ENCODE data around the gene UST. TPM values are rescaled to one million over a fixed set of nuclear protein-coding genes. Genes with fewer than 3 reads are reported as not detected.
"Not testable (repeated sequence)": the region's sequence is repeated elsewhere in the genome, so short reads cannot be mapped to it uniquely, and the experiment has no call there.

Gene UST
- total RNA-seq, 2 donors from 2014 or later: 24.2 to 30.8 TPM

DNA sequence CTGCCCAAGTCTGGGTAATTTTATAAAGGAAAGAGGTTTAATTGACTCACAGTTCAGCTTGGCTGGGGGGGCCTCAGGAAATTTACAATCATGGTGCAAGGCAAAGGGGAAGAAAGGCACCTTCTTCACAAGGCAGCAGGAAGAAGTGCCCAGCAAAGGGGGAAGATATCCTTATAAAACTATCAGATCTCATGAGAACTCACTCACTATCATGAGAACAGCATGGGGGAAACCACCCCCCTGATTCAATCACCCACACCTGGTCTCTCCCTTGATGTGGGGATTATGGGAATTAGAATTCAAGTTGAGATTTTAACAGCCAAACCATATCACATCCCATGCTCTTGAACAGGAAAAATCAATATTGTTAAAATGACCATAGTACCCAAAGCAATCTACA, 355.5 kb downstream of the UST start:
- Histone ChIP-seq H3K9me3 (peaks cover 6% of the 10 kb centered on the region), H3K4me3 (no peak overlapping the region), H3K36me3 (no peaks in the 10 kb centered on the region), H3K4me1 (ENCODE audit: control insufficient read depth in 1 of 2, low read depth in 2 of 2) (no peaks in the 10 kb centered on the region), H3K27ac (no peak overlapping the region), H3K27me3 (replicated peaks; ENCODE audit: insufficient read depth) (no peaks in the 10 kb centered on the region)
- no peak for DNase-seq (ENCODE audit: low spot score)
- no peak for ATAC-seq (ENCODE audit: insufficient number of reproducible peaks, low FRiP score, low read depth)
- TF ChIP-seq CTCF (IDR thresholded peaks at IDR 0.05): no peak

GRCh38 chr6:149103950-149104349, 357.1 kb downstream of the UST start:
- H3K27me3 ChIP-seq (replicated peaks; ENCODE audit: insufficient read depth); H3K4me3 ChIP-seq; ATAC-seq (ENCODE audit: insufficient number of reproducible peaks, low FRiP score, low read depth); H3K27ac ChIP-seq; DNase-seq (ENCODE audit: low spot score); H3K4me1 ChIP-seq (ENCODE audit: control insufficient read depth in 1 of 2, low read depth in 2 of 2); H3K36me3 ChIP-seq; H3K9me3 ChIP-seq: not testable (repeated sequence)

- DNase-seq (ENCODE audit: low spot score) (no peak), ATAC-seq (ENCODE audit: insufficient number of reproducible peaks, low FRiP score, low read depth) (no peak)
- Histone ChIP-seq H3K27ac (no peak overlapping the region), H3K9me3 (no peaks in the 10 kb centered on the region), H3K4me1 (ENCODE audit: control insufficient read depth in 1 of 2, low read depth in 2 of 2) (no peaks in the 10 kb centered on the region), H3K27me3 (replicated peaks; ENCODE audit: insufficient read depth) (no peaks in the 10 kb centered on the region), H3K36me3 (no peaks in the 10 kb centered on the region), H3K4me3 (no peak overlapping the region)
- TF ChIP-seq CTCF (IDR thresholded peaks at IDR 0.05): no peak
Observed at GRCh38 chr6:149107520-149107919, 360.7 kb downstream of the UST start.

GRCh38 chr6:149108038-149108748, 361.4 kb downstream of the UST start:
- H3K4me1 ChIP-seq (ENCODE audit: control insufficient read depth in 1 of 2, low read depth in 2 of 2): no peaks in the 10 kb centered on the region
- H3K9me3 ChIP-seq: no peaks in the 10 kb centered on the region
- H3K27me3 ChIP-seq (replicated peaks; ENCODE audit: insufficient read depth): no peaks in the 10 kb centered on the region
- no peak overlapping the region for H3K27ac ChIP-seq
- DNase-seq (ENCODE audit: low spot score): no peak
- H3K36me3 ChIP-seq: no peaks in the 10 kb centered on the region
- H3K4me3 ChIP-seq: no peak overlapping the region
- ATAC-seq (ENCODE audit: insufficient number of reproducible peaks, low FRiP score, low read depth): no peak
- no peak for TF ChIP-seq CTCF (IDR thresholded peaks at IDR 0.05)

DNA sequence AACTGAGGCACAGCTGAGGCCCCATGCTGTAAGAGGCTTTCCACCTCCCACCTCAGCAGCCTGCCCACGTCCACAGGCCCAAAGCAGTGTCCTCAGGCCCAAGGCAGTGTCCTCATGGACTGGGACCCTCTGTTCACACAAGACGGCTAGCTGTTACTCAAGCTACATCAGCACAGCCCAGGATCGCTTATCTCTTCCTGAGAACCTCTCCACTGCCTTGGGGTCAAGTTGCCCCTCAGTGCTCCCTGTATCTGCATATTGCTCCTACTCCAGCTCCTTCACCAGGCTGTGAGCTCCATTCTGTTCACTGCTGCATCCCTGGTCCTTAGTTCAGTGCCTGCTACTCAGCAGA, 361.9 kb downstream of the UST start:
- Histone ChIP-seq H3K4me3 (no peak overlapping the region), H3K9me3 (no peaks in the 10 kb centered on the region), H3K4me1 (ENCODE audit: control insufficient read depth in 1 of 2, low read depth in 2 of 2) (no peaks in the 10 kb centered on the region), H3K36me3 (no peaks in the 10 kb centered on the region), H3K27ac (no peak overlapping the region), H3K27me3 (replicated peaks; ENCODE audit: insufficient read depth) (no peaks in the 10 kb centered on the region)
- ATAC-seq (ENCODE audit: insufficient number of reproducible peaks, low FRiP score, low read depth) (no peak), DNase-seq (ENCODE audit: low spot score) (no peak)
- TF ChIP-seq CTCF (IDR thresholded peaks at IDR 0.05): no peak

All from thoracic aorta (tissue), 2 donors.